ENCODE results near the gene ZC3H12D.

The ZC3H12D gene

GRCh38 chr6:149443411-149444181, 41.2 kb downstream of the ZC3H12D start:
- TF ChIP-seq CTCF (IDR thresholded peaks at IDR 0.05; ENCODE audit: borderline replicate concordance, insufficient read depth, low read depth, low read length): no peak
- H3K4me3 ChIP-seq (ENCODE audit: low read depth, low read length): no peak overlapping the region

- H3K4me3 ChIP-seq (ENCODE audit: low read depth, low read length): no peak overlapping the region
- TF ChIP-seq CTCF (IDR thresholded peaks at IDR 0.05; ENCODE audit: borderline replicate concordance, insufficient read depth, low read depth, low read length): no peak
Observed at GRCh38 chr6:149441740-149442139, 43.1 kb downstream of the ZC3H12D start.

GRCh38 chr6:149440735-149441671, 43.8 kb downstream of the ZC3H12D start:
- TF ChIP-seq CTCF (IDR thresholded peaks at IDR 0.05; ENCODE audit: borderline replicate concordance, insufficient read depth, low read depth, low read length): no peak
- no peak overlapping the region for H3K4me3 ChIP-seq (ENCODE audit: low read depth, low read length)

GRCh38 chr6:149439626-149440025, 45.2 kb downstream of the ZC3H12D start:
- TF ChIP-seq CTCF (IDR thresholded peaks at IDR 0.05; ENCODE audit: borderline replicate concordance, insufficient read depth, low read depth, low read length): no peak
- no peak overlapping the region for H3K4me3 ChIP-seq (ENCODE audit: low read depth, low read length)

GRCh38 chr6:149438855-149439254, 46.0 kb downstream of the ZC3H12D start:
- H3K4me3 ChIP-seq (ENCODE audit: low read depth, low read length): no peak overlapping the region
- TF ChIP-seq CTCF (IDR thresholded peaks at IDR 0.05; ENCODE audit: borderline replicate concordance, insufficient read depth, low read depth, low read length): no peak

GRCh38 chr6:149437212-149437611, 47.6 kb downstream of the ZC3H12D start:
- TF ChIP-seq CTCF (IDR thresholded peaks at IDR 0.05; ENCODE audit: borderline replicate concordance, insufficient read depth, low read depth, low read length): no peak

More at GRCh38 chr6:149437212-149437611, 47.6 kb downstream of the ZC3H12D start:
- H3K4me3 ChIP-seq (ENCODE audit: low read depth, low read length): no peak overlapping the region

Measured in GM12875 (cell line).